ENCODE data around the gene KRTAP1-5.
"Not testable (repeated sequence)": the region's sequence is repeated elsewhere in the genome, so short reads cannot be mapped to it uniquely, and the experiment has no call there.

The KRTAP1-5 gene, protein sequence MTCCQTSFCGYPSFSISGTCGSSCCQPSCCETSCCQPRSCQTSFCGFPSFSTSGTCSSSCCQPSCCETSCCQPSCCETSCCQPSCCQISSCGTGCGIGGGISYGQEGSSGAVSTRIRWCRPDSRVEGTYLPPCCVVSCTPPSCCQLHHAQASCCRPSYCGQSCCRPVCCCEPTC

DNA sequence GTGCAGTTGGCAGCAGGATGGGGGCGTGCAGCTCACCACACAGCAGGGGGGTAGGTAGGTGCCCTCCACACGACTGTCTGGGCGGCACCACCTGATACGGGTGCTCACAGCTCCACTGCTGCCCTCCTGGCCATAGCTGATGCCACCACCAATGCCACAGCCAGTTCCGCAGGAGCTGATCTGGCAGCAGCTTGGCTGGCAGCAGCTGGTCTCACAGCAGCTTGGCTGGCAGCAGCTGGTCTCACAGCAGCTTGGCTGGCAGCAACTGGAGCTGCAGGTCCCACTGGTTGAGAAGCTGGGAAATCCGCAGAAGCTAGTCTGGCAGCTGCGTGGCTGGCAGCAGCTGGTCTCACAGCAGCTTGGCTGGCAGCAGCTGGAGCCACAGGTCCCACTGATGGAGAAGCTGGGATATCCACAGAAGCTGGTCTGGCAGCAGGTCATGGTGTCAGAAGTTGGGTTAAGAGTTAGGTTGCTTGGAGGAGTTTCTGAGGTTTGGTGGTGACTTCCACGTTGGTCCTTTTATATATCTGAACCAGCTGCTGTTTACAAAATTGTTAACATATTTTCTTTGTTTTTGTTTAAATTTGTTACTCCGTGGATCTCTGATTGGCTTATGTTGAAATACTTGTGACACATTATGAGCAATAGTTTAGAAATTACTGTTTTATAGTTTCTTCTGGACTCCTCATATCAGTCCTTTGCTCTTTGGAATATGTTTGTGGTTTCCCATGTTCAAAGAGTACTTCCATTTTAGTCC, at the start of gene KRTAP1-5:
TSS of gene KRTAP1-5 (minus strand) at position 494 of the 757 bp plus-strand sequence. CDS start at position 441, 53 bp downstream.
- DNase-seq: no peak

DNA sequence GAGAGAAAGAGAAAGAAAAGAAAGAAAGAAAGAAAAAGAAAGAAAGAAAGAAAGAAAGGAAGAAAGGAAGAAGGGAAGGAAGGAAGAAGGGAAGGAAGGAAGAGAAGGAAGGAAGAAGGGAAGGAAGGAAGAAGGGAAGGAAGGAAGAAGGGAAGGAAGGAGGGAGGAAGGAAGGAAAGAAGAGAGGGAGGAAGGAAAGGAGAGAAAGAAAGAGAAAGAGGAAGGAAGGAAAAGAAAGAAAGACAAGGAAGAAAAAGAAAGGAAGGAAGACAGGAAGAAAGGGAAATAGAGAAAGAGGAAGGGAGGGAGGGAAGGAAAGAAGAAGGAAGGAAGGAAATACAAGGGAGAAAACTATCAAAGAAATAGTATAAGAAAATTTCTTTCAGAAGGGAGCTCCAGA, 49.8 kb upstream of the KRTAP1-5 start:
- no peak for DNase-seq

DNA sequence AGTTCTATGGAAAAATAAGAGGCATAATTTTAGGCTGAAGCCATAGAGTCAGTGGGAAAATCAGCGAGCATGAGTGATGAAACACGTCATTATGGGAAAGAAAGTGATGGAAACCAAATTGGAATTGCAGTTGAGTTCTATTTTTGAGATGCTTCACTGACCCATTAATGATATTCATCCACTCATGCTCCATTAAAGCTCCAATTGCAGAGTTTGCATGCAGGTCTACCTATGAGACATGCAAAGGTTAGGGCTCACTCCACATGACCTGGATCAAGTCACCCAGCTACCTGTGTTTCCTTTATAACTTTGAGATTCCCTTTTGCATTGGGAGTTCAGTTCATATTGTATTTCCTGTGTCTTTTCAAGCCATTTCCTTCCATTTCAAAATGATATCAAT, 46.7 kb upstream of the KRTAP1-5 start:
- DNase-seq: no peak

DNA sequence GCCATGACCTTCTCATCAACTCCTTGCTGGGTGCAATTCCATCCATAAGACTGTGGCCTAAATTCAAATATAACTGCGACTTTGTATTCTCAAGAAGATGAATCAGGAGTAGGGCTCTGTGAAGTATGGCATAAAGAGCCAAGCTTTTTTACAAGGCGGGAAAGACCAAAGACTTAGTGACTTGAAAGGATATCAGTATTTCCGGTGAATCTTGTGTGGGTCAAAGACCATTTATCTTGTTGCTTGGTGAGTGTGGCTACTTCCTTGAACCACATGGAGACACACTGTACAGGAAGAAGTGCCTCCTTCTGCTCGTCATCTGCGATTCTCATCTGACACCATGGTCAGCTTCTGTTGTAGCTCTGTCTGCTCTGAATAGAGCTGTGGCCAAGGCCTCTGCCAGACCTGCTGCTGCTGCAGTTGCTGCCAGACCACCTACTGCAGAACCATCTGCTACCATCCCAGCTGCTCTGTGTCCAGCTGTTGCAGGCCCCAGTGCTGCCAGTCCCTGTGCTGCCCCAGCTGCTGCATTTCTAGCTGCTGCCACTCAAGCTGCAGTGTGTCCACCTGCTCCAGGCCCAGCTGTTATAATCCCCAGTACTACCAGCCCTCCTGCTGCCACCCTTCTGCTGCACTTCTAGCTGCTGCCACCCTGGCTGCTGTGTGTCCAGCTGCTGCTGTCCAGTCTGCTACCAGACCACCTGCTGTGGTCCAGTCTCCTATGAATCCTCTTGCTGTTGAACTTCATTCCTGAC, 44.8 kb upstream of the KRTAP1-5 start:
- no peak for DNase-seq

DNA sequence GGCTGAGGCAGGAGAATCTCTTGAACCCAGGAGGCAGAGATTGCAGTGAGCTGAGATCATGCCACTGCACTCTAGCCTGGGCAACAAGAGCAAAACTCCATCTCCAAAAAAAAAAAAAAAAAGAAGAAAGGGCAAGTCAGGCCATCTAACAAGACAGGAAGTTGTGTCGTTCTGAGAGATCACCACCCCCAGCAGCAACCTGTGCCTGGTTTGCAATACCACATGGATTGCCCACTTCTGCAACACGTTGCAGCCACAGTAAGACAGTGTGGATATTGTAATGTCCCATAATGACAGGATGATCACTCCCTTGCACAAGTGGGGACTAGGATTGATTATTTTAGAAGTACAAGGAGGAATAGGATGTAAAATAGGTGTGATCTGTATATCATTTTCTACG, 42.0 kb upstream of the KRTAP1-5 start:
- DNase-seq: no peak

DNA sequence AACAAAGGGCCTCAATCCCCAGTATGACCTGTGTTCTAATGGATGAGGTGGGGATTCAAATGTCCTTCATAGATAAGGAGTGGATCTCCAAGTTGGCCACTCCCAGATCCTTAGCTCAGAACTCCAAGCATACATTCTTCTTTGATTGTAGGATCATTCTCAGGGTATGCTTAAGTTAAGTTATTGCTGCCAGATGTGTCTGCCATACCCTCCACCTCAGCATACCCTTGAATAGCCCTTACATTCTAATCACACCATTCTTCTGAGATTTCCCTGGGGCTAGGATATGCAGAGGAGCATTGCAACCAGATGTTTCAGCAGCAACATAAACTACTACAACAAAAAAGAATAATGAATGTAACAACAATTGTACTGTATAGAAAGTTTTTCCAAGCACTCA, 40.3 kb upstream of the KRTAP1-5 start:
- DNase-seq: no peak

DNA sequence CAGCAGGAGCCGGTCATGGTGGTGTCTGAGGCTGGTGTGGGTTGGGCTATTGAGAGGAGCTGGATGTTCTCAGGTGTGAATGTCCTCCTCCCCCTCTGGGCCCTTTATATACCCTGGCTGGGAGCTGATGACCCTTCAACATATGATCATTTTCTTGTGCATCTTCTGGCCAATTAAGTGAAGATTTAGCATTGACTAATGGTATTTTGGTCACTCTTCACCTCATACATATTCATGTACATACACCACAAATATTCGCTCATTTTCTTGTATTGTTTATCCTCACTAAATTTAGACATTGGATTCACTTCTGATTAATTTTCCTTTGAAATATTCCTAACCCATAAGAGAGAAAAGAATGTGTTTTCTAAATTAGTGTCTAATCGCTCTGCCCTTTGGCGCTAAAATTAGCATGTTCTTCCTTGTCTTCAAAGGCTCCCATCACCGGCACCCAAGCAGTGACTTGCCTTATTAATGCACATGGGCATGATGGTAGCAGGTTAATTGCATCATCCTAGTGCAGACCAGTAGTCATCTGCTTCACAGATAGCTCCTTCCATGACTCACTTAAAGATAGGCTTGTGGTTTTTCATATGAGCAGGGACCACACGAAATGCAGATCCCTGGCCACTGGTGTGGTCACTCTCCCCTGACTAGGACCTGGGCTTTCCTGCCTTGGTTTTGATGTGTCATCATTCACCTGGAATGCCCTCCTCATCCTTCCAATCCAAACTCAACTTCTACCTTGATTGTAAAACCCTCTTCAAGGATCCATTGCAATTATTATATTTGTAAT, 39.0 kb upstream of the KRTAP1-5 start, which contains the start of gene KRTAP2-4:
TSS of gene KRTAP2-4 (minus strand) at position 51 of the 796 bp plus-strand sequence. CDS start at position 17, 34 bp downstream.
- no peak for DNase-seq

DNA sequence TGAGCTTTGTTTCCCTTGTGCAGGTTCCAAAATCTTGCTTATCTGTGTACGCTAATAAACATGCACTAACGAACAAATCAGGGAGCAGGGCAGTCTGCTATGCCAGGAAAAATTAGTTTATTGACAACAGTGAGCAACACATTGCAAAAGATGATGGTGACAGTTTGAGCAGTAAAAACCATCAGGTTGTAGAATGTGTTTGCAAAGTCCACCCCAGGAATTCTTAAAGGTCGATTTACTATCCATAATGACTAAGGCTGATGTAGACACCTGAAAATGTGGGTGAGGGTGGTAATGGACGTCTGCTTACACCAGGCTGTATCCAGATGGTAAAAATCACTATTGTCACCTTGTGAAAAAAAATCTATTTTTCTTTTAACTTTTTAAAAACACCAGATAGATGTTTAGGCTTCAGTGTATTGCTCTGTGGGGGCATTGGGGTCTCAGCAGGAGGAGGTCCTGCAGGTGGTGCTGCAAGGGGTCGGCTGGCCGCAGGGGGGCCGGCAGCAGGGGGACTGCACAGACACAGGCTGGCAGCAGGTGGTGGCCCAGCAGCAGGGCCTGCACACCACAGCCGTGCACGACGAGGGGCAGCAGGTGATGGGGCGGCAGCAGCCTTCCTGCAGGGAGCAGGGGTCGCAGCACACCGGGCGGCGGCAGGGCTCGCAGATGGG, 38.1 kb upstream of the KRTAP1-5 start:
- DNase-seq: not testable (repeated sequence)

DNA sequence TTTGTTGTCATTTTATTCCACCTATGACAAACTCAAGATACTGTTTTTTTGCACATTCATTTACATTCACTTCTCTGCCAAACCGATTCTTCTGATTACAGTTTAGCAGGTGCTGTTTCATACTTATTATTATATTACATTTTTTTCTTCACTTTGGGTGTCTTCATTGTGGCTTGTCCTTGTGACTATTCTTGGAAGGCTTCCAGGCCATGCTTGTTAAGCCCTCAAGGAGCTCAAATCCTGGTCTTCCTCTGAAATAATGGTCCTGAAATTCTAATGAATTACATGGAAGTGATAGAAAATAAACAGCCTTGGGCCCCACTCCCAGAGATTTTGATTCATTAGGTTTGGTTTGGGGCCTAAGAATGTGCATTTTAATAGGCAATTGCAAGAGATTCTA, 37.3 kb upstream of the KRTAP1-5 start:
- no peak for DNase-seq

DNA sequence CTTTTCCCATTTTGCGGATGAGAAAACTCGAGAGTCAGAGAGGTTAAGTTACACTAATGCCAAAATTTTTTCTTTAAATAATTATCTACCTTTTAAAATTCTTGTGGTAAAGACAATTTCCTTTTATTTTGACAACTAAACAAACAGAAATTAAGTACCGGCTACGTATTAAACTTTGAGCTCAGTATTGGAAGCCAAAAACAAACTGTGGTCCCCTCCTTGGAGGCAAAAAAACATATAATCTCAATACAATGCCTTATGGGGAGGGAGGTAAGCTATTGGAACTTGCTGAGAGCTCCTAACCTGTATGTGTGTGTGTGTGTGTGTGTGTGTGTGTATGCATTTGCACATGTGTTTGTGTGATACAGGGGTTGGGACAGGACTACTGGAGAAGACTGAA, 36.4 kb upstream of the KRTAP1-5 start:
- no peak for DNase-seq

DNA sequence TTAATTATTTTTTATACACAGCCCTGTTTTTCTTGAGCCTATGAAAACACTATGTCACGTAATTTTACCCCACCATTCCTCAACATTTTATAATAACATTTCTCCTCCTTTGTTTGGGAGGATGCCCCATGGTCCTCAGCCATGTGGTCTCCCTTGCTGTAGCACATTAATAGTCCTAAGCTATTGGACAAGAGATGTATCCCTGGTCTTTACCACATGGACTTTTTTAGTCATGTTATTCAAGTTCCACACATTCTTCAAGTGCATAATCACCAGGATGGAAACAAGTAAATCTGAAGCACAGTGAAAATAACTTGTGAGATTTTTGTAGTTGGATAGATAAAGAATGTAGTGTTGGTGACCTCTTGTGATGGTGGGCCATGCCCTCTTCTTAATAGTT, 35.0 kb upstream of the KRTAP1-5 start:
- DNase-seq: no peak

DNA sequence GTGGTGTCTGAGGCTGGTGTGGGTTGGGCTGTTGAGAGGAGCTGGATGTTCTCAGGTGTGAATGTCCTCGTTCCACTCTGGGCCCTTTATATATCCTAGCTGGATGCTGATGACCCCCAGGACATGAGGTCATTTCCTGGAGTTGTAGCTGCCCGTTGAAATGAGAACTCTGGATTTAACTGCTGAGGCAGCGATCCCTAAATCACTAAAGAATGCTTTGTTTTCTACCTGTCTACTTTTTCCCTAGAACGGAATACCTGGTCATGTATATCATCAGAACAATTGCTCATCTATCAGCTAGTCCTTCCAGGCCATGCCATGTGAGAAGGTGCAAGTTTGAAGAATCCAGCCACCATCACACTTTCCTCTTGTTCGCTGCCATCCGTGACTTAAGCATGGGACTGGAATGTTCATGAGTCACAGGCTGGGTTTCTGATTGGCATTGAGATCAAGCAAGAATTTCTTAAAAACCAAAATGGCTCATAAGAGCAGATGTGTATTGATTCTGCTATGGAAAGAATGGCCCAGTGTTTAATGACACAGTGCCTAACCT, 33.1 kb upstream of the KRTAP1-5 start, which contains the start of gene KRTAP2-3:
TSS of gene KRTAP2-3 (minus strand) at position 63 of the 553 bp plus-strand sequence. CDS start 64 bp downstream, outside the sequence.
- no peak for DNase-seq

DNA sequence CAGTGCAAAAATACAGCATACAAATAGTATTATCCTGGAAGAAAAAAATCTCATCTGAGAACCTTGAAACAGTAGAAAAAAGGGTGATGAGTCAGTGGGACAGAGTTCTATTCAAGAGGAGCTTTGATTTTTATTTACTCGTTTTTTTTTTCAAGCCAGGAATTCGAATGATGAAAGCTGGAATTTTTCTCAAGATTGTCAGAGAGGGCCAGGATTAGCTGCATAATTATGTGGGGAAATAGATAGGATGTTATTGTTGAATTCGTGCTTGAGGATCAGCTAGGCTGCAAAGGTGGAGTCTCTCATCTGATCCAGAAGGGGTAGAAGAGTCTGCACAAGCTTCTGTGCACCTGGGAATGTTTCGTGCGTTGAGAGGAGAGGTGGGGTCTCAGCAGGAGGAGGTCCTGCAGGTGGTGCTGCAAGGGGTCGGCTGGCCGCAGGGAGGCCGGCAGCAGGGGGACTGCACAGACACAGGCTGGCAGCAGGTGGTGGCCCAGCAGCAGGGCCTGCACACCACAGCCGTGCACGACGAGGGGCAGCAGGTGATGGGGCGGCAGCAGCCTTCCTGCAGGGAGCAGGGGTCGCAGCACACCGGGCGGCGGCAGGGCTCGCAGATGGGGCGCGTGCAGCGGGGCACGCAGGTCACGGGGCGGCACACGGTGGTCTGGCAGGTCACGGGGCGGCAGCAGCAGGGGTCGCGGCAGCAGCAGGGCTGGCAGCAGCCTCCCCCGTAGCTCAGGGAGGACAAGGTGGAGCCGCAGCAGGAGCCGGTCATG, 32.5 kb upstream of the KRTAP1-5 start:
- not testable (repeated sequence) for DNase-seq

DNA sequence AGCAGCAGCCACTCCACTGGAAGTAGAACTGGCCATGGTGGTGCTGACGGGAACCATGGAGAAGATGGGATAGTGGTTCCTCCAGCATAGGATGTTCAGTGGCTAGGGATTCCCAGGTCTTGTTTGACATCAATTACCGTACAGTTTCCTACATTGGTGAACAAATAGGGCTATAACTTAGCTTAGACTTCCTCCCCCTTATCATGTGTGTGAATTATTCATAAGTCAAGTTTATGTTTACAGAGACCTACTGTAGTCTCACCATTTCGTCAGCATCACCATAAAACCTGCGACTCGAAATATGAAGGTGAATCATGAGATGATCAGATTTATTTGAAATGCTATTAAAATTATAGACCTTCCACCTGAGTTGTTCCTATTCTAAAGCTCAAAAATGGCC, 31.7 kb upstream of the KRTAP1-5 start:
- DNase-seq: no peak

DNA sequence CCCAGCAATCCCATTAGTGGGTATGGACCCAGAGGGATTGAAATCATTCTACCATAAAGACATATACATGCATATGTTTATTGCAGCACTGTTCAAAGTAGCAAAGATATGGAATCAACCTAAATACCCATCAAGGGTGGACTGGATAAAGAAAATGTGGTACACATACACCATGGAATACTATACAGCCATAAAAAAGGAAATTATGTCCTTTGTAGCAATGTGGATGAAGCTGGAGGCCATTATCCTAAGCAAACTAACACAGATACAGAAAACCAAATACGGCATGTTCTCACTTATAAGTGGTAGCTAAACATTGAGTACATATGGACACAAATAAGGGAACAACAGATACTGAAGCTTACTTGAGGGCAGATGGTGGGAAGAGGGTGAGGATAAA, 30.5 kb upstream of the KRTAP1-5 start:
- DNase-seq: no peak

DNA sequence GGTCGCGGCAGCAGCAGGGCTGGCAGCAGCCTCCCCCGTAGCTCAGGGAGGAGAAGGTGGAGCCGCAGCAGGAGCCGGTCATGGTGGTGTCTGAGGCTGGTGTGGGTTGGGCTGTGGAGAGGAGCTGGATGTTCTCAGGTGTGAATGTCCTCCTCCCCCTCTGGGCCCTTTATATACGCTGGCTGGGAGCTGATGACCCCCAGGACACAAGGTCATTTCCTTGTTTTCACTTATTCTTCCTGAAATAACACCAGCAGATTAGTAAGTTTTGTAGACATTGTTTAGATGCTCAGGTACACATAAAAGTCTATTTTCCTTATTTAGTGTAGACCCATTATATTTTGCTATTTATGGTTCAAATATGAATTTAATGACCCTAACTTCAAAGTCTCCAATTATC, 28.1 kb upstream of the KRTAP1-5 start, which contains the start of gene KRTAP2-2:
TSS of gene KRTAP2-2 (minus strand) at position 101 of the 400 bp plus-strand sequence. CDS start at position 82, 19 bp downstream.
- not testable (repeated sequence) for DNase-seq

DNA sequence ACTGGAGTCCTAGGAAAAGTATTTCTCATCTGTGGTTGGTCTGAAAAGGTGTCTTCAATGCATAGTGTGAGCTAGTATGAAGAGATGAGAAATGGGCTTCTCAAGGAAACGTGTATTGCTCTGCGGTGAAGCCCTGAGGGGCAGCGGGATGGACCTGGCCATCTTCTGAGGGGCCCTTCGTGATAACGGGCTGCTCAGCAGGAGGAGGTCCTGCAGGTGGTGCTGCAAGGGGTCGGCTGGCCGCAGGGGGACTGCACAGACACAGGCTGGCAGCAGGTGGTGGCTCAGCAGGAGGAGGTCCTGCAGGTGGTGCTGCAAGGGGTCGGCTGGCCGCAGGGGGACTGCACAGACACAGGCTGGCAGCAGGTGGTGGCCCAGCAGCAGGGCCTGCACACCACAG, 27.5 kb upstream of the KRTAP1-5 start:
- DNase-seq: not testable (repeated sequence)

DNA sequence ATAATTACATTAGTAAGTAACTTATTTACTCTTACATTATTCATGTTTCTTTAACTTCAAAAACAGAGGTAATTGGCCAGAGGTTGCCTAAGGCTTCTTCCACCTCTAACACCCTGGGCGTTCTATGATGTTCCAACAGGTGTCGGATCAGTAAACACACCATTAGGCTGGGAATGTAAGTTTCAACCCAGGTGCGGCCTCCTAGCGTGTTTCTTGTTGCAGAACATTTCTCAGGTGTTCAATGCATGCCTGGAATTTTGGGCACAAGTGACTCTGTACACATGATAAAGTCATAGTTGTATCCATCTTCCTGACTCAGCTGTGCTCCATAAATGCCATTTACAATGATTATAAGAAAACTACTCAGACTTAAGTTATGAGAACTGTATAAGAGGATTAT, 27.0 kb upstream of the KRTAP1-5 start:
- DNase-seq: no peak

DNA sequence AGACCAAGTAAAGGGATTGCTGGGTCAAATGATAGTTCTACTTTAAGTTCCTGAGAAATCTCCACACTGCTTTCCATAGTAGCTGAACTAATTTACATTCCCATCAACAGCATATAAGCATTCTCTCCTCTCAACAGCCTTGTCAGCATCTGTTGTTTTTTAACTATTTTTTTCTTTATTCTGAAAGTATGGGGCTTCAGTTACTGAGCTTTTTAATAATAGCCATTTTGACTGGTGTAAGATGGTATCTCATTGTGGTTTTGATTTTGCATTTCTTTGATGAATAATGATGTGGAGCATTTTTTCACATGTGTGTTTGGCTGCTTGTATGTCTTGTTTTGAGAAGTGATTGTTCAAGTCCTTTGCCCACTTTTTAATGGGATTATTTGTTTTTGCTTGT, 25.6 kb upstream of the KRTAP1-5 start:
- no peak for DNase-seq

DNA sequence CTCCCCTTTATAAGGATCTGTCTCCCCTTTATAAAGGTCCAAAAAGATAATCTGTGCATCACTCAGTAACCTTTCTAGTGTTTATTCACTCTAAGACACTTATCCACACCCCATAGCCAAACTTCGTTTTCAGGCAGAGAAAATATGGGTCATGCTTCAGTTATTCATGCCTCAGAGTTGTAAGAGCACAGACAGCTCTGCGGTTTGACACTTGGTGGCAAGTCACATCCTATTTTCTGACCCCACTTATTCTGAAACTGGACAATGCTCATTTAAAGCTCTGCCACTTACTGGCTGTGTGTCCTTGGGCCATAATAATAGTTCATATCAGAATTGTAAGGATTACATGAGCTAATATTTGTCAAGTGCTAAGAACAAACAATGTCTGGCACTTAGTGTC, 22.1 kb upstream of the KRTAP1-5 start:
- DNase-seq: no peak

DNA sequence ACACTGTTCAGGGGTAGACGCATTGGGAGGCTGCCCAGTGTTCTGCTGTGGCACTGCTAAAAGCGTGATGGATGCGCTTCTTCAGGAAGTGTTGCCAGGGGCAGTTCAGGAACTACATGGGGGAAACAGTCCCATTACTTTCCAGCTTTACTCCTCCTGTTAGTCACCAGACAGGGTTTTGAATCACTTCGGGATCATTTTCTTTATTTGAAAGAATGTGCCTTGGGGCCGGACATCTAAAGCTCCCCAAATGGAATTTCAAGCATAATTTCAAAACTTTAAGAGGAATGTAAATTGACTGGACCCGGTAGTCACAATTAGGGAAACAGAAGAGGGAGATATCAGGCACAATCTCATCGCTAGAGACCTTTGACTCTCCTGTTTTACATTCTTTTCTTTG, 21.4 kb upstream of the KRTAP1-5 start:
- no peak for DNase-seq

Data from NCI-H1092 (cell line).